Left hindlimb (tissue), 1 donor: ENCODE results near the gene WFDC9.
"Not testable (repeated sequence)": the region's sequence is repeated elsewhere in the genome, so short reads cannot be mapped to it uniquely, and the experiment has no call there.

Experiments
- DNase-seq: peaks from one replicate; pipeline ENCODE4 v3.0.0-alpha.2; 2018

WFDC9 gene

GRCh38 chr20:45589725-45590124 is 41.4 kb downstream of the WFDC9 start:
- DNase-seq = no peak

DNA sequence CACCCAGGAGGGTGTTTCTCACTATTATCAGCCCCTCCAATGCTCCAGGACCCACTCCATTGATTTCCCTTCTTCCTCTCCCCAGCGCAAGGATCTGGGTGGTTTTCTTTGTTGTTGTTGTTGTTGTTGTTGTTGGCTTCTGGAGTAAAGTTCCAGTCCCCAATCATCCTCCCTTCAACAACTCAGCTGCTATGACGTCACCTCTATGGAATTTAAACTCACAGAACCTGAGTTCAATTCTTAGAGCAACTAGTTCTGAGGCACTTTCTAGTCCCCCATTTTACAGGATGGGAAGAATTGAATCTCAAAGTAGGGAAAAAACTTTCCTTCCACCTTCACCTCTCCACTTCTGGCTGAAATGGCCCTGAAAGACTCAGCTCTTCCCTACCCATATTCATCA is 42.3 kb downstream of the WFDC9 start:
- no peak for DNase-seq

GRCh38 chr20:45585986-45586385 is 45.1 kb downstream of the WFDC9 start:
- not testable (repeated sequence) for DNase-seq

GRCh38 chr20:45584294-45584693 is 46.8 kb downstream of the WFDC9 start:
- not testable (repeated sequence) for DNase-seq

GRCh38 chr20:45583502-45583901 is 47.6 kb downstream of the WFDC9 start:
- no peak for DNase-seq

DNA sequence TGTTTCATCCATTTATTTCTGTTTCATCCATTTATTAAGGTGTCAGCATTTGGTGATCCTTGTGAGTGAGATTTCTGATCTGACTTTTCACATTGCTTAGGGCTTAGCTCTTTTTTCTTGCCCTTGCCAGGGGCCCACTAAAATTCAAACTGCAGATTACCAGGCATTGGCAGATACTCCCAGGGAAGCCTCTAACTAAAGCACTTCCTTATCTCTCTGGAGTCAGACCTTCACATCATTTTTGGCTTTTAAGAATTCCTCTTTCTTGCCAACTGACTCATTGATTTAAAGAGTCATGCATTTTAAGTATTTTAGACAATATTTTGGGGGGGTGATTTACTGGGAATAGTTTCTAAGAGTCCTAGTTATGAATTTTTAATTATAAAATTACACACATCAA is 49.4 kb downstream of the WFDC9 start:
- DNase-seq = no peak

DNA sequence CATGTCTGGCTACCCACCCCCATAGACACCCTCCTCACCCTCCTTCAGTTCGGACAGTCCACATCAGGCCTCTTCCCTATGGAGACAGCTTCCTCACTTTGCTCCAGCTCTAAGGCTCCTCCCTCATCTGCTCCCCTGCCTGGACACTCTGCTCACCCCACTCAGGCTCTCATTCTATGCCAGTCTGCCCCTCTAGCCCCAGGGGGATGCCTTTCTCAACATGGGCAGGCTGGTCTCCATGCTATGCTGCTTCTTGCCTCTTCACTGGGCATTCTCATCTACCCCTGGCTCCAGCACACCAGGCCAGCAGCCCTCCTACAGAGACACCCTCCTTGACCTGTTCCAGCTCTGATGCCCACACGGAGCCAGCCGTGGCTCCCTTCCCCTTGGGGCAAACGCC is 51.9 kb downstream of the WFDC9 start, which contains the start of gene WFDC8:
Gene WFDC8, minus strand, starts transcription at position 101 of the 400 bp plus-strand sequence. Its CDS starts 37 bp downstream, at position 64.
- DNase-seq = no peak

DNA sequence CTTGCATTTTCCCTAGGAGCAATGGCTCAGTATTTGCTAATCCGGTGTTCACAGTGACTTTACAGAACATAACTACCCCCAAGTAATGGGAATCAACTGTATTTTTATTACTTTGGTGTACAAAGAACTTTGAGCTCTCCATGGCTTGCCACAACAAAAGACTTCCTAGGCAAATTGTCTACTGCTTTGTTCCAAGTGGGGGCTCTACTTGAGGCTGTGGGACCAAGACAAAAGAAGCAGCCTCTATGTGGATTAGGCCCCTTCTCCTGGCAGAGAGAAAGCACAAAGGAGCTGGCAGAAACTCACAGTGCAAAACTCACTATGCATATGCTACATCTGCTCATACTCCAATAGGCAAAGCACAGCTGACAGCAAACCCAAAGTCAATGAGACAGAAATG is 52.9 kb downstream of the WFDC9 start:
- no peak for DNase-seq

GRCh38 chr20:45576995-45577394 is 54.1 kb downstream of the WFDC9 start:
- DNase-seq = no peak

GRCh38 chr20:45575931-45576330 is 55.2 kb downstream of the WFDC9 start:
- no peak for DNase-seq

DNA sequence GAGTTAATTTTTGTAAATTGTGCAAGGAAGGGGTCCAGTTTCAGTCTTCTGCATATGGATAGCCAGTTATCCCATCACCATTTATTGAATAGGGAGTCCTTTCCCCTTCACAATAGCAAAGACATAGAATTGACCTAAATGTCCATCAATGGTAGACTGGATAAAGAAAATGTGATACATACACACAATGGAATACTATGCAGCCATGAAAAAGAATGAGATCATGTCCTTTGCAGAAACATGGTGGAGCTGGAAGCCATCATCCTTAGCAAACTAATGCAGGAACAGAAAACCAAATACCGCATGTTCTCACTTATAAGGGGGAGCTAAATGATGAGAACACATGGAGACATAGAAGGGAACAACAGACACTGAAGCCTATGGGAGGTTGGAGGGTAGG is 61.4 kb downstream of the WFDC9 start:
- not testable (repeated sequence) for DNase-seq

- no peak for DNase-seq
These were observed 66.3 kb downstream of the WFDC9 start for GRCh38 chr20:45564760-45565276.
